Esophagus muscularis mucosa (tissue), 4 donors: ENCODE results near the gene NPIPB2.

ENCODE experiments used
- EP300 ChIP-seq: sonication (generic); formaldehyde crosslinking; IDR thresholded peaks from one replicate; pipeline ENCODE4 v1.6.1; 2017; ENCODE audit warnings: antibody characterized with exemption
- POLR2A ChIP-seq: fragments of 450-650 bp; IDR thresholded peaks from one replicate; pipeline ENCODE4 v1.6.1; 2017; ENCODE audit warnings: antibody characterized with exemption, moderate library complexity, mild to moderate bottlenecking, low read depth
- POLR2AphosphoS5 ChIP-seq, 2 donors: sonication (generic); formaldehyde crosslinking; IDR thresholded peaks; one replicate each; pipeline ENCODE4 v1.6.1; 2017; ENCODE audit warnings: antibody characterized with exemption in 2 of 2
- TF ChIP-seq, protein P1 (sequence below), 3 experiments: fragments of 200-600 bp in 2 of 3; fragments of 450-650 bp in 1 of 3; sonication (generic) in 2 of 3; IDR thresholded peaks; one replicate each; pipeline ENCODE4 v1.5.1; 2017 to 2019; ENCODE audit warnings: antibody characterized with exemption in 3 of 3, mild to moderate bottlenecking in 2 of 3, moderate library complexity in 1 of 3

DNA sequence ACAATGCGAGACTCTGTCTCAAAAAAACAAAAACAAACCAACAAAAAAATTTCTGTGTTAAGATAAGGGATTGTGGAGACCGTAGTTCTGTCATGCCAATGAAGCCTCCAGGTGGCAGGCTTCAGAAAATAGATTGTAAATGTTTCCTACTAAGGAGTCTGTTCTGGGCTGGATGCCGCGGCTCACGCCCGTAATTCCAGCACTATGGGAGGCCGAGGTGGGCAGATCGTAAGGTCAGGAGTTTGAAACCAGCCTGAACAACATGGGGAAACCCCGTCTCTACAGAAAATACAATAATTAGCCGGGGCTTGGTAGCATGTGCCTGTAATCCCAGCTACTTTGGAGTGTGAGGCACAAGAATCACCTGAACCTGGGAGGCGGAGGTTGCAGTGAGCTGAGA, 30.3 kb upstream of the NPIPB2 start:
- TF ChIP-seq, protein P1, sequence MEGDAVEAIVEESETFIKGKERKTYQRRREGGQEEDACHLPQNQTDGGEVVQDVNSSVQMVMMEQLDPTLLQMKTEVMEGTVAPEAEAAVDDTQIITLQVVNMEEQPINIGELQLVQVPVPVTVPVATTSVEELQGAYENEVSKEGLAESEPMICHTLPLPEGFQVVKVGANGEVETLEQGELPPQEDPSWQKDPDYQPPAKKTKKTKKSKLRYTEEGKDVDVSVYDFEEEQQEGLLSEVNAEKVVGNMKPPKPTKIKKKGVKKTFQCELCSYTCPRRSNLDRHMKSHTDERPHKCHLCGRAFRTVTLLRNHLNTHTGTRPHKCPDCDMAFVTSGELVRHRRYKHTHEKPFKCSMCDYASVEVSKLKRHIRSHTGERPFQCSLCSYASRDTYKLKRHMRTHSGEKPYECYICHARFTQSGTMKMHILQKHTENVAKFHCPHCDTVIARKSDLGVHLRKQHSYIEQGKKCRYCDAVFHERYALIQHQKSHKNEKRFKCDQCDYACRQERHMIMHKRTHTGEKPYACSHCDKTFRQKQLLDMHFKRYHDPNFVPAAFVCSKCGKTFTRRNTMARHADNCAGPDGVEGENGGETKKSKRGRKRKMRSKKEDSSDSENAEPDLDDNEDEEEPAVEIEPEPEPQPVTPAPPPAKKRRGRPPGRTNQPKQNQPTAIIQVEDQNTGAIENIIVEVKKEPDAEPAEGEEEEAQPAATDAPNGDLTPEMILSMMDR (IDR thresholded peaks at IDR 0.05), result peak in 1 of 3 experiments; percentile 18
- TF ChIP-seq POLR2A (no peak), POLR2AphosphoS5 (IDR thresholded peaks at IDR 0.05) (no peak), EP300 (no peak)
